GM12878 (cell line): Measurements from ENCODE around the gene UCHL5. TPM values are rescaled to one million over a fixed set of nuclear protein-coding genes. Genes with fewer than 3 reads are reported as not detected.

Experiments
- BACH1 ChIP-seq: fragments of 450-650 bp; IDR thresholded peaks from 2 replicates; pipeline ENCODE4 v1.6.1; 2017; ENCODE audit warnings: mild to moderate bottlenecking, borderline replicate concordance
- BHLHE40 ChIP-seq, 2 experiments: fragments of 450-650 bp in 1 of 2; IDR thresholded peaks; 2 replicates each; pipeline ENCODE4 v1.6.1; 2011 to 2017; ENCODE audit warnings: low read depth in 2 of 2, borderline replicate concordance in 1 of 2, improper control_type of control experiment in 1 of 2, low read length in 1 of 2, mild to moderate bottlenecking in 1 of 2
- CREM ChIP-seq: IDR thresholded peaks from 2 replicates; pipeline ENCODE4 v1.6.1; 2014; ENCODE audit warnings: antibody characterized with exemption, low read depth
- EGR1 ChIP-seq, 2 experiments: IDR thresholded peaks; 1 replicate in 1 of 2; 2 replicates in 1 of 2; pipeline ENCODE4 v1.6.1; 2011 to 2012; ENCODE audit warnings: low read depth in 2 of 2, low read length in 2 of 2, borderline replicate concordance in 1 of 2, mild to moderate bottlenecking in 1 of 2, moderate library complexity in 1 of 2
- FOS ChIP-seq: IDR thresholded peaks from 3 replicates; pipeline ENCODE4 v1.6.1; 2011; ENCODE audit warnings: borderline replicate concordance; ENCODE audit not compliant: insufficient read length; ENCODE audit errors: extremely low read depth
- MEF2A ChIP-seq: IDR thresholded peaks from 2 replicates; pipeline ENCODE4 v1.6.1; 2011; ENCODE audit warnings: low read depth, mild to moderate bottlenecking, low read length, moderate library complexity; ENCODE audit not compliant: insufficient read depth
- MTA2 ChIP-seq: fragments of 450-650 bp; IDR thresholded peaks from 2 replicates; pipeline ENCODE4 v1.6.1; 2016; ENCODE audit warnings: low read depth, mild to moderate bottlenecking, moderate library complexity
- NR2C1 ChIP-seq: fragments of 450-650 bp; IDR thresholded peaks from 2 replicates; pipeline ENCODE4 v1.6.1; 2017; ENCODE audit warnings: antibody characterized with exemption, mild to moderate bottlenecking, moderate library complexity
- PKNOX1 ChIP-seq: fragments of 450-650 bp; IDR thresholded peaks from 2 replicates; pipeline ENCODE4 v1.6.1; 2016; ENCODE audit warnings: mild to moderate bottlenecking
- RAD21 ChIP-seq: IDR thresholded peaks from 2 replicates; pipeline ENCODE4 v1.6.1; 2011; ENCODE audit warnings: mild to moderate bottlenecking, low read depth, low read length, moderate library complexity; ENCODE audit not compliant: insufficient read depth
- SIX5 ChIP-seq: IDR thresholded peaks from 2 replicates; pipeline ENCODE4 v1.6.1; 2011; ENCODE audit warnings: mild to moderate bottlenecking, low read depth, low read length, moderate library complexity; ENCODE audit not compliant: severe bottlenecking
- STAT3 ChIP-seq: IDR thresholded peaks from 2 replicates; pipeline ENCODE4 v1.6.1; 2011; ENCODE audit warnings: low read depth, low read length, improper control_type of control experiment
- ZNF217 ChIP-seq: fragments of 450-650 bp; IDR thresholded peaks from 2 replicates; pipeline ENCODE4 v1.6.1; 2017; ENCODE audit warnings: antibody characterized with exemption, mild to moderate bottlenecking
- ZNF592 ChIP-seq: fragments of 450-650 bp; IDR thresholded peaks from 2 replicates; pipeline ENCODE4 v1.6.1; 2017; ENCODE audit warnings: mild to moderate bottlenecking, moderate library complexity
- polyA plus RNA-seq, 11 experiments: library from polyadenylated mRNA; depleted of rRNA in 4 of 11; unstranded in 6 of 11; stranded (reverse) in 5 of 11; fragments of >200 nt; fragmentation: Nextera tagmentation in 4 of 11; fragmentation: Illumina TruSeq in 1 of 11; extraction: Ambion mirVana in 4 of 11; extraction: Trizol in 1 of 11; gene quantifications; 1 replicate in 1 of 11; 2 replicates in 10 of 11; pipeline versions ENCODE4 v1.2.1 to v1.2.3, GENCODE V29; 2011 to 2016; ENCODE audit warnings: inconsistent platforms in 2 of 11, missing spikeins in 2 of 11, low read depth in 1 of 11
- total RNA-seq, 4 experiments: library from RNA; depleted of rRNA in 3 of 4; stranded (reverse); fragments of >200 nt in 3 of 4; fragmentation: Illumina TruSeq in 1 of 4; extraction: Trizol in 1 of 4; gene quantifications; 2 replicates each; pipeline versions ENCODE4 v1.2.1 to v1.2.3, GENCODE V29; 2013 to 2021
- TF ChIP-seq, protein P1 (sequence below): fragments of 450-650 bp; IDR thresholded peaks from 2 replicates; pipeline ENCODE4 v1.6.1; 2017; ENCODE audit warnings: borderline replicate concordance
- TF ChIP-seq, protein P2 (sequence below): IDR thresholded peaks from 2 replicates; pipeline ENCODE4 v1.6.1; 2012; ENCODE audit warnings: low read length, inconsistent platforms
- TF ChIP-seq, protein P3 (sequence below): IDR thresholded peaks from 2 replicates; pipeline ENCODE4 v1.6.1; 2011; ENCODE audit warnings: borderline replicate concordance, low read depth, mild to moderate bottlenecking, moderate library complexity, low read length; ENCODE audit not compliant: insufficient read depth, poor library complexity, severe bottlenecking

The UCHL5 gene
- total and polyA plus RNA-seq, 10 of the 15 experiments (the other 5 are each of a cell fraction or from before 2014, with no cell fraction given): 30.1 to 179 (median 60.1) TPM

DNA sequence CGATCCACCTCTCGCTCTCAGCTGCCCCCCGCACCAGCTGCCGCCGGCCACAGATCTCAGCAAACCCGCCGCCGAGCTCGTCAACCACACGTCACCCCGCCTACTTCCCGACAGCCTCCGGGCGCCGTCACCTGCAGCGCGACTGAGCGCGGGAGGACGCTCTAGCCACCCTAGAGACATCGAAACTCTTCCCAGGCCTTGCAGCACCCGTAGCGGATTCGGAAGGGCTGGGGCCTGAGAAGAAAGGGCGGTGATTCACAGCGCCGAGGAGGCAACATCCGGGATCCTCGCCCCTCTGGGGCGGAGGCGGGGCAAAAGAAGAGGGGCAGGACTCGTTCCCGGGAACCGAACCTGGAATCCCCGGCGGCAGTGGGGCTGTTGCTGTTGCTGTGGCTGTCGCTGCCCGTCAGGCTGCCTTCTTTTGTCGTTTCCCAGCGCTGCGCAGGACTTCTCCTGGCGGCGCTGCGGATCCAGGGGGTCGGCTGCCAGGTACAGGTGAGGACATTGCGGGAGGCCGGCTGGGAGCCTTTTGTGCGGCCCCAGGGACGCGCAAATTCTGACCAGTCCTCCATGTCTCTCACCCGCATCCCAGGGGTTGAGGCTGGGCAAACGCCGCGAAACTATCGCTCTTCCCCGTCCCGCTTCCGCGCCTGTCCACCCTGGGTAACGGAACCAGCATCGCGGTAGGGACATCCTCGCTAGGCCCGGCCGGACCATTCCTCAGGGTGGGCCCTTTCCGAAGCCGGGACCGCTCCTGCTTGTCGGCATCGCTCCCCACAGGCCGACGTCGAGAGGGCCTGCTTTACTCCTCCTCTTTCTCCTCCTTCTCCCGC is at the start of gene UCHL5, which contains the start of gene RO60 (continued):
- TF ChIP-seq STAT3: no peak
- peak; percentile 90 for TF ChIP-seq PKNOX1
- TF ChIP-seq CREM: peak; percentile 99
- no peak; the same call in 1 of the 2 replicates for TF ChIP-seq NR2C1
- TF ChIP-seq, protein P1, sequence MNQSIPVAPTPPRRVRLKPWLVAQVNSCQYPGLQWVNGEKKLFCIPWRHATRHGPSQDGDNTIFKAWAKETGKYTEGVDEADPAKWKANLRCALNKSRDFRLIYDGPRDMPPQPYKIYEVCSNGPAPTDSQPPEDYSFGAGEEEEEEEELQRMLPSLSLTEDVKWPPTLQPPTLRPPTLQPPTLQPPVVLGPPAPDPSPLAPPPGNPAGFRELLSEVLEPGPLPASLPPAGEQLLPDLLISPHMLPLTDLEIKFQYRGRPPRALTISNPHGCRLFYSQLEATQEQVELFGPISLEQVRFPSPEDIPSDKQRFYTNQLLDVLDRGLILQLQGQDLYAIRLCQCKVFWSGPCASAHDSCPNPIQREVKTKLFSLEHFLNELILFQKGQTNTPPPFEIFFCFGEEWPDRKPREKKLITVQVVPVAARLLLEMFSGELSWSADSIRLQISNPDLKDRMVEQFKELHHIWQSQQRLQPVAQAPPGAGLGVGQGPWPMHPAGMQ: peak; percentile 55; the same call in 1 of the 2 replicates
- TF ChIP-seq, protein P2, sequence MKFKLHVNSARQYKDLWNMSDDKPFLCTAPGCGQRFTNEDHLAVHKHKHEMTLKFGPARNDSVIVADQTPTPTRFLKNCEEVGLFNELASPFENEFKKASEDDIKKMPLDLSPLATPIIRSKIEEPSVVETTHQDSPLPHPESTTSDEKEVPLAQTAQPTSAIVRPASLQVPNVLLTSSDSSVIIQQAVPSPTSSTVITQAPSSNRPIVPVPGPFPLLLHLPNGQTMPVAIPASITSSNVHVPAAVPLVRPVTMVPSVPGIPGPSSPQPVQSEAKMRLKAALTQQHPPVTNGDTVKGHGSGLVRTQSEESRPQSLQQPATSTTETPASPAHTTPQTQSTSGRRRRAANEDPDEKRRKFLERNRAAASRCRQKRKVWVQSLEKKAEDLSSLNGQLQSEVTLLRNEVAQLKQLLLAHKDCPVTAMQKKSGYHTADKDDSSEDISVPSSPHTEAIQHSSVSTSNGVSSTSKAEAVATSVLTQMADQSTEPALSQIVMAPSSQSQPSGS: peak; percentile 73; the same call in 1 of the 2 replicates
- no peak; a peak in 1 of 3 replicates for TF ChIP-seq EGR1 (IDR thresholded peaks at IDR 0.05; ENCODE audit: borderline replicate concordance in 1 of 2, low read depth in 2 of 2, low read length in 2 of 2)
- TF ChIP-seq ZNF217: no peak
- TF ChIP-seq FOS: no peak
- TF ChIP-seq ZNF592: no peak
- TF ChIP-seq BHLHE40 (IDR thresholded peaks at IDR 0.05; ENCODE audit: borderline replicate concordance in 1 of 2, low read depth in 2 of 2, low read length in 1 of 2): peak; percentile 93 to 97
- TF ChIP-seq MEF2A: peak; percentile 66; the same call in 1 of the 2 replicates
- TF ChIP-seq RAD21: no peak
- TF ChIP-seq MTA2: peak; percentile 9; the same call in 1 of the 2 replicates
- TF ChIP-seq BACH1: peak; percentile 61
- TF ChIP-seq SIX5: peak; percentile 43
- TF ChIP-seq, protein P3, sequence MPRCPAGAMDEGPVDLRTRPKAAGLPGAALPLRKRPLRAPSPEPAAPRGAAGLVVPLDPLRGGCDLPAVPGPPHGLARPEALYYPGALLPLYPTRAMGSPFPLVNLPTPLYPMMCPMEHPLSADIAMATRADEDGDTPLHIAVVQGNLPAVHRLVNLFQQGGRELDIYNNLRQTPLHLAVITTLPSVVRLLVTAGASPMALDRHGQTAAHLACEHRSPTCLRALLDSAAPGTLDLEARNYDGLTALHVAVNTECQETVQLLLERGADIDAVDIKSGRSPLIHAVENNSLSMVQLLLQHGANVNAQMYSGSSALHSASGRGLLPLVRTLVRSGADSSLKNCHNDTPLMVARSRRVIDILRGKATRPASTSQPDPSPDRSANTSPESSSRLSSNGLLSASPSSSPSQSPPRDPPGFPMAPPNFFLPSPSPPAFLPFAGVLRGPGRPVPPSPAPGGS: no peak
